ENCODE results near the gene TSPAN18. TPM values are rescaled to one million over a fixed set of nuclear protein-coding genes. Genes with fewer than 3 reads are reported as not detected.

TSPAN18 gene
- total RNA-seq, 1 experiment from 2014 or later = 13.3 TPM

- in situ Hi-C loops (cut with HindIII; ENCODE audit: low sequenced_read_pairs) = no loop called here
These were observed 61.2 kb downstream of the TSPAN18 start for GRCh38 chr11:44787981-44788380.

DNA sequence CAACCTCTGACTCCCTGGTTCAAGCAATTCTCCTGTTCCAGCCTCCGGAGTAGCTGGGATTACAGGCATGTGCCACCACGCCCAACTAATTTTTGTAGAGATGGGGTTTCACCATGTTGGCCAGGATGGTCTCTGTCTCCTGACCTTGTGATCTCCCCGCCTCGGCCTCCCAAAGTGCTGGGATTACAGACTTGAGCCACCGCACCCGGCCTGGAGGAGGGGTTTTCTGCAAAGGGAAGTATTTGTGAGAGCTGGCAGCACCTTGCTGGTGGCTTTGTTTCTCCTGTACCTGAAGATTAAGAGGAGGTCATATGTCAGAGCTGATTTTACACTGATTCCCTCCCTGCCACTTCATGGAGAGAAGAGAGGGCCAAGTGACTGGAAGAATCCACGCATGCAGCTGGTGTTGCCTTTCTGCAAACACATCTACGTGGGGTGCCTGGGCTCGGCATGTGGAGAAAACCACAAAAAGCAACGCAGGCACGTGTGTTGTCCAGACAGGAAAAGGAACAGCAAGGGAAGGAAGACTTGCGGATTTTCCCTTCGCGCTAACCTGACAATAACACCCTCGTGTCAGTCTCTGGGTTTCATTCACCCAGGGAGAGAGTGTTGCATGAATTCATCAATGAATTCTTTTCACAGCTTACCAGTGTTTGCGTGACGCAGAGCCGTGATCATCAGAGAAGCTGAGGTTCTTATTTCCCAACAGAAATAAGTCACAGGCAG is 61.9 kb downstream of the TSPAN18 start:
- in situ Hi-C loops (cut with HindIII; ENCODE audit: low sequenced_read_pairs) = no loop called here
- no peak for DNase-seq (ENCODE audit: low spot score)

More at GRCh38 chr11:44787981-44788380, 61.2 kb downstream of the TSPAN18 start:
- no peak for DNase-seq (ENCODE audit: low spot score)

GRCh38 chr11:44789496-44789895 is 62.7 kb downstream of the TSPAN18 start:
- in situ Hi-C loops (cut with HindIII; ENCODE audit: low sequenced_read_pairs) = no loop called here
- DNase-seq (ENCODE audit: low spot score) = no peak

DNA sequence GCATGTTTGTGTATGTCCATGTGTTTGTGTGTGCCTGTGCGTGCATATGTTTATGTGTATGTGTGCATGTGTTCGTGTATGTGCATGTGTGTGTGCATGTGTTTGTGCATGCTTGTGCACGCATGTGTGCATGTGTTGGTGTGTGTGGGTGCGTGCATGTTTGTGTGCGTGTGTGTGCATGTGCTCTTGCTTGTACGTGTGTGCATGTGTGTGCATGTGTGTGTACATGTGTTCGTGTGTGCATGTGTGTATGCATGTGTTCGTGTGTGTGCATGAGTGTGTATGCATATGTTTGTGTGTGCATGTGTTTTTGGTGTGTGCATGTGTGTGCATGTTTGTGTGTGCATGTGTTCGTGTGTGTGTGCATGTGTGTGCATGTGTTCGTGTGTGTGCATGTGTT is 63.4 kb downstream of the TSPAN18 start:
- DNase-seq (ENCODE audit: low spot score) = no peak
- in situ Hi-C loops (cut with HindIII; ENCODE audit: low sequenced_read_pairs) = no loop called here

DNA sequence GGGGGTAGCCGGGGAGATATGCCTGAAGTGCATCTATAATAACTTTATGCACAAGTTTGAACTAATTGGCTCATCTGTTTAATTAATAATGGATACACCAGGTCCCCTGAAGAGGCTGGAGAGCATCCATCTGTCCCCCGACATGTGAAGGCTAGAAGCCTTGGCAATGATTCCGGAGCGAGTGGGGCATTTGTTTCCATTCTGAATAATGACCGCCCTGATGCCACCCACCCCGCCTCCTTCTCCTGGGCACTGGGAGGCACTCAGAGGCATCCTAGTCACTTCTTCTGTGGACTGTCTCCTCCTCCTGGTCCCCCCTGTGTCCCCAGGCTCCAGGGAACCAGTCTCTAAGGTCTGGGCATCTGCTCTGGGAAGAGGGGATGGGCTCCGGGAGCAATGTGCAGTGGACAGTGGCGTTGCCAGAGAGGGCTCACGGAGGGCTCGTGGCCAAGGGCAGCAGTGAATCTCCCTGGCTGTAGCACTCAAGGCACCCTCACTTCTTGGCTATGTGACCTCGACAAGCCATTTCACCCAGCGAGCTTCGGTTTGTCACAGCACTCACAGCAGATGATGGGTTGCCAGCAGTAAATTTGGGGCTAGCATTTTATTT is 64.7 kb downstream of the TSPAN18 start:
- peak; percentile 53 for DNase-seq (ENCODE audit: low spot score)
- in situ Hi-C loops (cut with HindIII; ENCODE audit: low sequenced_read_pairs) = no loop called here

DNA sequence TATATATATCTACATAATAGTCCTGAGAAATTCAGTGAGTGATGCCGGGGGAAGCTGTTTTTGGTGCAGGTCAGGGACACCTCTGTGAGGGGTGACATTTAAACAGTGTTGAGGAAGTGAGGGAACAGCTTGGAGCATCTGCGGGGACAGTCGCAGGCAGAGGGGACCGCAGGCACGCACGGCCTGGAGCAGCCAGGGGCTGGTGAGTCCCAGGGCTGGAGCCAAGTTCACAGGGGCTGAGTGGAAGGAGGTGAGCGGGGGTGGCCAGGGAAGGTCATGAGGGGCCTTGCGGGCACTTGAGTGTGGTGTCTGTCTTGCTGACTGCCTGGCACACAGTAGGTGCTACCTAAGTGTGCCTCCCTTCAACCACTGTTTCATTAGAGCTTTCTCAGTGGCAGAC is 65.4 kb downstream of the TSPAN18 start:
- DNase-seq (ENCODE audit: low spot score) = no peak
- in situ Hi-C loops (cut with HindIII; ENCODE audit: low sequenced_read_pairs) = no loop called here

GRCh38 chr11:44793350-44794090 is 66.8 kb downstream of the TSPAN18 start:
- in situ Hi-C loops (cut with HindIII; ENCODE audit: low sequenced_read_pairs) = no loop called here
- peak; percentile 53 for DNase-seq (ENCODE audit: low spot score)

GRCh38 chr11:44795803-44796535 is 69.2 kb downstream of the TSPAN18 start:
- no peak for DNase-seq (ENCODE audit: low spot score)
- in situ Hi-C loops (cut with HindIII; ENCODE audit: low sequenced_read_pairs) = no loop called here

- no peak for DNase-seq (ENCODE audit: low spot score)
- in situ Hi-C loops (cut with HindIII; ENCODE audit: low sequenced_read_pairs) = no loop called here
These were observed 70.3 kb downstream of the TSPAN18 start for GRCh38 chr11:44797051-44797450.

DNA sequence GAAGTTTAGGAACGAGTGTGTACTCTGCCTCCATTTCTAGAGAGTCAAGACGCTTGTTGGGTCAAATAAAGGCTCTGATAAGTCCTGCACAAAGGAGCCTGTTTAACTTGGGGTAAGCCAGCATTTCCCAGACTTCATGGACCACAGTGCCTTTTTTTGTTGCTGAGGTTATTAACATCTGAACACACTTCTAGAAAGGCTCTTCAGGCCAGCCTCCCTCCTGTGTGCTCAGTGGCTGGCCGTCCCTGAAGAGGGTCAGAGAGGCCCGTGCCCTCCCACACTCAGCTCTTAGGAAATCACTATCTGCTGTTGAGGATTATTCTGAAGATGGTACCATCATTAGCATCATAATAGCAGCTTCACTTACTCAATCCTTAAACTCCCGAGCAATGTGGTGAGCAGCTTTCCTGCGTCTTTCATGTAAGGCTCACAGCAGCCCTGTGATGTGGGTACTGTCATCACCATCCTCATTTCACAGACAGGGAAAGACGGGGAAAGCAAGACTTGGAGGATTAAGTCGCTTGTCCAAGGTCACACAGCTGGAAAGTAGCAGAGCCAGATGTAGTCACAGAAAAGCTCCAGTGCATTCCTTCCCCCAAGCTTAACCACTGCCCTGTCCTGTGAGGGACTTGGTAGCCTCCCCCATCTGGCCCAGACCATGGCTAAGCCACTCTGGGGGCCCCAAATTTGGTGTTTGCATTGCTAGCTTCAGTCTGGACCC is 71.3 kb downstream of the TSPAN18 start:
- in situ Hi-C loops (cut with HindIII; ENCODE audit: low sequenced_read_pairs) = no loop called here
- DNase-seq (ENCODE audit: low spot score) = no peak

- no peak for DNase-seq (ENCODE audit: low spot score)
- in situ Hi-C loops (cut with HindIII; ENCODE audit: low sequenced_read_pairs) = no loop called here
These were observed 71.8 kb downstream of the TSPAN18 start for GRCh38 chr11:44798607-44798972.

- in situ Hi-C loops (cut with HindIII; ENCODE audit: low sequenced_read_pairs) = no loop called here
- no peak for DNase-seq (ENCODE audit: low spot score)
These were observed 72.2 kb downstream of the TSPAN18 start for GRCh38 chr11:44799012-44799411.

DNA sequence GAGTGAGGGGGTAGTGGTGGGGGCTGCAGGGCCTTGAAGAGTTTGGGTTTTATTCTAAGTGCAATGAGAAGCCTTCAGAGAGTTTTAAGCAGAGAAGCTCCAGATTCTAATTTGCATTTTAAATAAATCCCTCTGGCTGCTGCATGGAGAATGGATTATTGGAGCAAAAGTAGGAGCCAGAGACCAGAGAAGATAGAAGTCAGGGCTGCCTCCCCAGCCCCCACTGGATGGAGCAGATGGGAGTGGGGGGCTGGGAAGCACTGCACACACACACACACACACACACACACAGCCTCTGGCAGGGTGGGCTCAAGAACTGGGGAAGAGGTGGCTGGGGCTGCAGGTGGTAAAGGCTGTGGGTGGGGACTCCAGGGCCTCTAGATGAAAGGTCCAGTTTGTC is 75.6 kb downstream of the TSPAN18 start:
- in situ Hi-C loops (cut with HindIII; ENCODE audit: low sequenced_read_pairs) = no loop called here
- no peak for DNase-seq (ENCODE audit: low spot score)

GRCh38 chr11:44803009-44803408 is 76.2 kb downstream of the TSPAN18 start:
- DNase-seq (ENCODE audit: low spot score) = no peak
- in situ Hi-C loops (cut with HindIII; ENCODE audit: low sequenced_read_pairs) = no loop called here

DNA sequence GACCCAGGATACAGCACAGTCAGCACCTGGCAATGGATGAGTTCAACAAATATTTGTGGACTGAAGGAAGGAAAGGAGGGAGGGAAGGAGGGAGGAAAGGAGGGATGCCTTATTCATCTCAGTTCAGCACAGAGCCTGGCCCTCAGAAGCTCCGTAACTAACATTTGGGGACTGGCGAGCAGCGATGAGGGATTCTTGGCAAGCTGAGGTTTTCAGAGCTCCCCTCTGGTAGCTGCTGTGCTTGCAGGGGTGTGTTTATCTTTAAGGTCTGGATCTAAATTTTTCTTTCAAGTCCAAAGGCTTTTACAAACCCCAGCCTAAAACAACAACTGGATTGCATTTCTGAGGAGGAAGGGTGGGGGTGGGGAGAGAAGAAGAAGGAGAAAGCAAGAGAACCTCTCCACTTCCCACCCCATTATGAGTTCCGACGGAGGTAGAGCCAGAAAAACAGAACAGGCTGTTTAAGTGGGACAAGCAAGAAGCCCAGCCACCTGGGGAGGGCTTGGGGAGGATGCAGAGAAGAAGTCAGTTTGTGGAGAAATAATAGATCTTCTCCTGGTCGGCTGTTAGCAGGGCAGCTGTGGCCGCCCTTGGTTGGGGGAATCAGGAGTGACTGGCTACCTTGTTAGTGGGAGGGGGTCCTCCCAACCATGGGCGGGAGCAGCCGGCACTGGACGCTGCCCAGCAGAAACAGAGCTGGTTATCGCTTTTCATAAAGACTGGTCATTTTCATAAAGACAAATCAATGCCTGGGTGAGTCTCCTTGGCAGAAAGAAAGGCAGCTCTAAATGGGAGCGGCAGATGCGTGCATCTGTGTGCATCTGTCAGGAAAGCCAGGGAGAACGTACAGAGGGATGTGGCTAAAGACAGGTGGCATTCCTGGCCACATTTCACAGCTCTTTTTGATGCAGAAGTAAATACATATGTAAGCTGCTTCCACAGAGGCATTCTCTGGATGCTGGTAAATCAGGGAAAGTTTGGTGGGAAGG is 78.0 kb downstream of the TSPAN18 start:
- DNase-seq (ENCODE audit: low spot score) = peak; percentile 73
- in situ Hi-C loops (cut with HindIII; ENCODE audit: low sequenced_read_pairs) = no loop called here

- in situ Hi-C loops (cut with HindIII; ENCODE audit: low sequenced_read_pairs) = no loop called here
These were observed 78.8 kb downstream of the TSPAN18 start for GRCh38 chr11:44805596-44805995.

GRCh38 chr11:44808053-44808753 is 81.4 kb downstream of the TSPAN18 start:
- DNase-seq (ENCODE audit: low spot score) = no peak
- in situ Hi-C loops (cut with HindIII; ENCODE audit: low sequenced_read_pairs) = no loop called here

More at GRCh38 chr11:44805596-44805995, 78.8 kb downstream of the TSPAN18 start:
- no peak for DNase-seq (ENCODE audit: low spot score)

All from G401 (cell line).